Ovary (tissue), 3 donors: ENCODE measurements around the gene DUXB.

ENCODE experiments used
- EP300 ChIP-seq: sonication (generic); formaldehyde crosslinking; IDR thresholded peaks from one replicate; pipeline ENCODE4 v1.6.1; 2017; ENCODE audit warnings: antibody characterized with exemption
- POLR2A ChIP-seq: fragments of 450-650 bp; IDR thresholded peaks from one replicate; pipeline ENCODE4 v1.6.1; 2017; ENCODE audit warnings: antibody characterized with exemption, mild to moderate bottlenecking, moderate library complexity
- TF ChIP-seq, protein P1 (sequence below), 3 donors: fragments of 450-650 bp in 2 of 3; fragments of 200-600 bp in 1 of 3; IDR thresholded peaks; one replicate each; pipeline versions ENCODE4 v1.5.1 to v1.8.0; 2016 to 2022; ENCODE audit warnings: antibody characterized with exemption in 3 of 3, mild to moderate bottlenecking in 1 of 3
- donor health status: DM: no; HTN: no; CAD: no.

DNA sequence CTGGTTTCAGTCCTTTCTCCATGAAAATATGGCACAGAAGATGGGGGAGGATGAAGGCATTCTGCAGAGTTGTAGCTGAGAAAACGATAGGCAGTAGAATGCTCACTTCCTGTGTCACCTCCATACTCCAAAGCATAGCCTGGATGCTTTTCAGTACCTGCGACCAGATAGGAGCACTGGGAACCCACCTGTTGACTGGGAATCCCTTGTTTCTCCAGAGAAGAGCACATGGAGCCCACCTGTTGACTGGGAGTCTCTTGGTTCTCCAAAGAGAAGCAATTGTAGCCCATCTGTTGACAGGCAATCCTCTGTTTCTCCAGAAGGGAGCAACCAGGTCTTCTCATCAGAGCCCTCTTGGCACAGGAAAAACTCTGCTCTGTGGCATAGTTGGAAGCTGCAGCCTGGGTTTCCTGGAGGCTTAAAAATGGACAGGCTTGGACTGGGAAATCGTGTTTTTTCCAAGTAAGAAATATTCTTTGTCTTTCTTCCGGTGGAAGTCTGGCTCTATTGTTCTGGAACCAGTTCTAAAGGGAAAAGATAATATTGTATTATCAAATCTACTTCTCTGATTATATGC is 40.4 kb downstream of the DUXB start:
- TF ChIP-seq, protein P1, sequence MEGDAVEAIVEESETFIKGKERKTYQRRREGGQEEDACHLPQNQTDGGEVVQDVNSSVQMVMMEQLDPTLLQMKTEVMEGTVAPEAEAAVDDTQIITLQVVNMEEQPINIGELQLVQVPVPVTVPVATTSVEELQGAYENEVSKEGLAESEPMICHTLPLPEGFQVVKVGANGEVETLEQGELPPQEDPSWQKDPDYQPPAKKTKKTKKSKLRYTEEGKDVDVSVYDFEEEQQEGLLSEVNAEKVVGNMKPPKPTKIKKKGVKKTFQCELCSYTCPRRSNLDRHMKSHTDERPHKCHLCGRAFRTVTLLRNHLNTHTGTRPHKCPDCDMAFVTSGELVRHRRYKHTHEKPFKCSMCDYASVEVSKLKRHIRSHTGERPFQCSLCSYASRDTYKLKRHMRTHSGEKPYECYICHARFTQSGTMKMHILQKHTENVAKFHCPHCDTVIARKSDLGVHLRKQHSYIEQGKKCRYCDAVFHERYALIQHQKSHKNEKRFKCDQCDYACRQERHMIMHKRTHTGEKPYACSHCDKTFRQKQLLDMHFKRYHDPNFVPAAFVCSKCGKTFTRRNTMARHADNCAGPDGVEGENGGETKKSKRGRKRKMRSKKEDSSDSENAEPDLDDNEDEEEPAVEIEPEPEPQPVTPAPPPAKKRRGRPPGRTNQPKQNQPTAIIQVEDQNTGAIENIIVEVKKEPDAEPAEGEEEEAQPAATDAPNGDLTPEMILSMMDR (IDR thresholded peaks at IDR 0.05) = no peak
- no peak for TF ChIP-seq EP300
- no peak for TF ChIP-seq POLR2A
